GM18861 (cell line): ENCODE results near the gene FEM1B.

Experiments
- ATAC-seq: cut with Tn5 transposase; IDR thresholded peaks from one replicate; pipeline ENCODE4 v1.9.1; 2021; ENCODE audit not compliant: unreplicated experiment

FEM1B gene

DNA sequence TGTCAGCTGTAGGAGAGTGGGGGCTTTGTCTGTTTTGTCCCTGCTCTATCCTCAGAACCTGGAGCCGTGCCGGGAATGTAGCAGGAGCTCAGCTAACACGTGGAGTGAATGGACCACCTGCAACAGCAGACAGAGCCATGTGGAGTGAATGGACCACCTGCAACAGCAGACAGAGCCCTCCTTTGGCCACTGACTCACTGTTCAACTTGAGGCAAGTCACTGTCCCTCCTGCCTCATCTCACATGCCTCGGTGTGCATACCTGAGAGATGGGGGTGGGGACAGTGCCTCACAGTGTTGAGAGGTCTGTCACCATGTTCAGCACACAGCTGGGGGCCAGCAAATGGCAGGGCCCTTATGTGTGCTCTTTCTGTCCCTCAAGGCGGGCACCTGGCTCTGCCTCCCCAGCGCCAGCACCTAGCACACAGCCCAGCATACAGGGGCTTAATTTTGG lies 27.9 kb downstream of the FEM1B start:
- ATAC-seq = no peak

DNA sequence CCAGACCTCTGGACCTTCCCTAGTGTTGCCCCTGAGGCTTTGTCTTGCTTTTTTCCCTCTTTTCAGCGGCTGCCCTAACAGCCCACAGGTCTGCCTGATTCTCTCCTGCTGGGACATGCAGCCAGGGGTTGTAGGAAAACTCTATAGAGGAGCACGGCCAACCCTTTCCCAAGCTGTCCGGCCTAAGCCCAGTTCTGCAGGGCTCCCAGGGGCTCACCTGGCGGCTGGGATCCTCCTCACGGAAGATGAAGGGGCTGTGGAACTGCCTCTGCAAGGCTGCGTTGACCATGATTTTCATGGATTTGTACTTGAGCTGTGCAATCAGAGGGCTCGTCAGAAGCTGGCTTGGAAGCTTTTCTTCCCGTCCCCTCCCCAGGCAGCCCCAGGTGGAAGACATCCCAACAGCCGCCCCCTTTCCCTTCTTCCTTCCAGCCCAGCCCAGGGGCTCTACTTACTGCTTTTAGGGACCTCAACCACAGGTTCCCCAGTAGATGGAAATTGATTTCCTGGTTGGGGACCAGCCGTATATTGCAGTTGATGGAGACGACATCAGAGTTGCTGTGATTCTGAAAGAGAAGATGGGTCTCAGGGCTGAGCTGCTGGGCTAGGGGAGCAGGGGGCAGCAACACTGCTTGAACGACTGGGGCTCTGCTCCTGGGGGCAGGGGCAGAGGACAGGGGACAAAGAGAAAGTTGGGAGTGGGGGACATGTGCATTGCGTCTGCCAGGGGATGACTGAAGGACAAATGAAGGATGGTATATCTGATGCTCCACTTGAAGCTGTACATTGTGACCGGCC lies 29.8 kb downstream of the FEM1B start:
- no peak for ATAC-seq

DNA sequence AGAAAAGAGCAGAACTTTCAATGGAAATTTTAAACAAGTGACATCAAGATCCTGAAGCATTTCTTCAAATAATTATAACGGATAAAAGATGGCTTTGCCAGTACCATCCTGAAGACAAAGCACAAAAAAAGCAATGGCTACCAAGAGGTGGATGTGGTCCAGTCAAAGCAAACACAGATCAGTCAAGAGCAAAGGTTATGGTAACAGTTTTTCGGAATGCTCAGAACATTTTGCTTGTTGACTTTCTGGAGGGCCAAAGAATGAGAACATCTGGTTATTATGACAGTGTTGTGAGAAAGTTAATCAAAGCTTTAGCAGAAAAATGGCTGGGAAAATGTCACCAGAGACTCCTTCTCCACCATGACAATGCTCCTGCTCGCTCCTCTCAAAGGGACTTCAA lies 31.5 kb downstream of the FEM1B start:
- no peak for ATAC-seq

DNA sequence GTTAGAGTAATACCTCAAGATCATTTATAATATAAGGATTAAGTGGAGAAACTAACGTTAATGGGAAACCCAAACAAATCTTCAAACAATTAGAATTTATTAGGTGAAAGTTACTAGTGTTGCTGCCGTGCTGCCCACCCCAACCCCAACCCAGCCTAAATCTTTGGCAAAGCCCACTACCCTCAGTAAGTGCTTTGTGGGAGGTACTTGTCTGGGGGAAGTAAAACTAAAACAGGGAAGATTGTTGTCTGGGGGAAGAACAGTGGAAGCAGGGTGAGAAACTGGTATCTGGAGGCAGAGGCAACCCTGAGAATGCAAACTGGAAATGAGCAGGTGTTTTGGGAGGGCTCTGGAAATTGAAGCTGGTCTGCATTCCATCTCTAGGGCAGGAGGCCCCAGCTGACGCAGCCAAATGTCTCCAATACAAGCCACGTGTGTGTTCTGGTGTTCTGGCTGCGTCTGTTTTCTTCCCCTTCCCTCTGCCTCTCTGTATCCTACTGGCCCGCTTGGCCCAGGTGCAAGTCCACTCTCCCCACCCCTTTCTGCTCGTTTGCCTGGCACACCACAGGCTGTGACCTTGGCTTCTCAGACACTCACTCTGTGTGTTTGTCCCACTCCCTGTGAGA lies 32.7 kb downstream of the FEM1B start:
- ATAC-seq = no peak

DNA sequence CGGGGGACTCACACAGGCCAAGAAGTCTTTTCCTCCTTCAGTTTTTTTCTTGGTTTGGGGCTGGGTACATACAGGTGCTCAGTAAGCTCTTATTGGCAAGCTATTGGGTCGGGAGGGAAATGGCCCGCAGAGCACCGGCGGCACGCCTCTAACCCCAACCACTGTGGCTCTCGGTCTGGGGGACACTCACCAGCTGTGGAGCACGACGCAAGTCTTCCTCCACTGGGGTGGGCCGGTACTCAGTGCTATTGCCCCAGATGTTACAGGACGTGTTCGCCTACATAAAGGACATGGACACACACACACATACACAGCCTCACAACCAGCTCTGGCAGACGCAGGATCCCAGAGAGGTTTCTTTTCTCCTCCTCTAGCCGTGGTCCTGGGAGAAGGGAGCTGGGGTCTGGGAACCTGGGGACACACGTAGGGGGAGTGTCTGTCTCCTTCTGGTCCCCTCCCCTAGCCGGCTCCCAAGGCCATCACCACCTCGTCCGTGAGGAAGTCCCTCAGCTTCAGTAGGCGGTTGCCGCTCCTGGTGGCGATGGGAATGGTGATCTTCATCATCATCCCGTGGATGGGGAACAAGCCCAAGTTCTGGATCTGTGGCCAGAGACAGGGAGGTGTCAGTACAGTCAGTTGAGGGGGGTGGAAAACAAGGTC lies 33.4 kb downstream of the FEM1B start:
- no peak for ATAC-seq

DNA sequence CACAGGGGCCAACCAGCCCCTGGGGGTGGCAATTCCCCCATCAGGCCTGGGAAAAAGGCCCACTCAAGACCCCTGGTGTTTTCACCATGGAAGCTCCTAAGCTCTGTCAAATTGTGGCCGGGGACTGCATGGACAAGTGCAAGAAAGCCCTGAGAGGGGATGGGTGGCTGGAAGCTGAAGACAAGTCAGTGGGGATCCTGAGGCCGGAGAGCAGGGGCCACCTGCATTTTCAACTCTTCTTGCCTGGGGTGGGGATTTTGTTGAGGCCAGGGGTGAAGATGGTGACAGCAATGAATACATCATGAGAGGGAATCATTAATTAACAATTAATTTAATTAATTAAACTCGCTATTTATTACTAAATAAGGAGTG lies 33.9 kb downstream of the FEM1B start:
- no peak for ATAC-seq

DNA sequence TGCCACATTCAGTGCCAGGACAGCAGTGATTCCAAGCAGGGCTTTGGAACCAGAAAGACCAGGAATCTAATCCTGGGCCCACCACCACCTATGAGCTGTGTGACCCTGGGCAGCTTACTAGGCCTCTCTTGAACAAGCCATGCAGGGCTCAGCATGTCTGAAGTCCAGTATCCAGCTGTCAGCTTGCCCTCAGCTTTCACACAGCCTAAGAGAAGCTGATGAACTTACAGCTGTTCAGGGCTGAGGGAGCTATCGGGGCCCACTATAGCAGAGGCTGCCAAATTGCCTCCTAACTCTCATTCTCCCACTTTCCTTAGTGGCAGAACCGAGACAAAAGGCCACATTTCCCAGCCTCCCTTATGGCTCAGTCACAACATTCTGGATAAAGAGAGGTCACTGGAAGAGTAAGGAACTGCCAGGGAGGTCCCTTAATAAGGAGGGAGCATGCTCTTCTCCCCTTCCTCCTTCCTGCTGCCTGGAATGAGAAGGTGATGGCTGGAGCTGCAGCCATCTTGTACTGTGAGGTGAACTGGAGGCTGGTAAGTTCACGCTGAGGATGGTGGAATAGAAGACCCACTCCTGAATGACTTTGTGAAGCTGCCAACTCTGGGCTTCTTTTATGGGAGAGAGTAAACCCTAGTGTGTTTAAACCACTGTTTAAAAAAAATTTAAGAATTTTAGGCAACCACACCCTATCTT lies 34.5 kb downstream of the FEM1B start:
- no peak for ATAC-seq

DNA sequence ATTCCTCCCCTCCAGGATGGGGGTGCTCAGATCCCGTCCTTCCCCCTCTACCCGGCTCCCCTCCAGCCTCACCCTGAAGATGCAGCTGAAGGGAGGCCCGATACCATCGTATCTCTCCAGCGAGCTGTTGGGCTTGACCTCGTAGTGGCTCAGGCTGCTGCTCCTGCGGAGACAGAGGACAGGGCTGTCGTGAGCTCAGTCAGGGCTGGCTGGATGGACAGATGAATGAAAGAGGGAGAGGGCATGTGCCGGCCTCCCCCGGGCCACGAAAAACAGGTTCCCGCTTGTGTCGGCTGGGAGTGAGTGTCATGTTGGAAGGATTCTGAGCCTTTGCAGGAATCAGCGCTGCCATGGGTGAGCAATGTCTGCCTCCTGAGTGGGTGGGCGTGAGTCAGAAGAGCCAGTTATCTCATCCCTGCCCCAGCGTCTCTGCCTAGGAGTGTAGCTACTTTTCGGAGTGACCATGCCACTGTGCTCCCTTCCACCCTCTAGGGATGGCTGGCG lies 35.2 kb downstream of the FEM1B start:
- ATAC-seq = no peak

DNA sequence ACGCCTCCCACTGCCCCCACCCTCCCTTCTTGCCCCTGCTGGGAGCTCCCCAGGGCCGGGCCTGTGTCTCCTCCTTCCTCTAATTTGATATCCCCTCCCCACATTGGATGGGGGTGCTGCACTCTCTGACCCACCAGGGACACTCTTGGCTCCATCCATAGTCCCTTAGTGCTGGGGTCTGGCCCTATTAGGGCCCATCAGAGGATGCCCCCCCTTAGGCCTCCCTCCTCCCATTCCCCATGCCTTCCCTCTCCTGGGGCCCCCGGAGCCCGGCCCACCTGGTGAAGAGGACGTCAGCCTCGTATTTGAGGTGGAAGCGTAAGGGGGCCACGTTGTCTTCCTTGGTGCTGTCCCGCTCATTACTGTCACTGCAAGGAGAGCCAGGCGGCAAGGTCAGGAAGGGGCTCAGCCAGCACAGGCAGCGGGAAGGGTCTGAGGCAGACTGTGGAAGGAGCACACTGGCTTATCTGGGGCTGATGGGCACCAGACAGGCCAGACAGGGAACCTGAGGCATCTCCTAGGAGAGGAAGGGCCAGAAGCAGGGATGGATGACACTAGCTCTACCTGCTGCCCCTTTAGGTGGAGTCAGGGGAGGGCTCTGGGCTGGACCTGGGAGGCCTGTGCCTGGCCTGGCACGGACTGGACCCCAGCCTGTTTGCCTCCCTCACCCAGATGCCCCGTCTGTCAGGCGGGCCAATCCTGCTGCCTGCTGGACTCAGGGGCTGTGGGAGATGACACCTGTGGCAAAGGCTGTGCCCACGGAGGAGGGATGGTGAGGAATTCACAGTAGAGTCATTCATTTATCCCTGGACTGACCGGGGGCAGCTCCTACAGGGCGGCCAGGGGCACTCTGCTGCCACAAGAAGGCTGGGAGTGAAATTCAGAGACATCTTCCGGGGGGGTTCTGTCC lies 36.2 kb downstream of the FEM1B start:
- ATAC-seq = no peak

DNA sequence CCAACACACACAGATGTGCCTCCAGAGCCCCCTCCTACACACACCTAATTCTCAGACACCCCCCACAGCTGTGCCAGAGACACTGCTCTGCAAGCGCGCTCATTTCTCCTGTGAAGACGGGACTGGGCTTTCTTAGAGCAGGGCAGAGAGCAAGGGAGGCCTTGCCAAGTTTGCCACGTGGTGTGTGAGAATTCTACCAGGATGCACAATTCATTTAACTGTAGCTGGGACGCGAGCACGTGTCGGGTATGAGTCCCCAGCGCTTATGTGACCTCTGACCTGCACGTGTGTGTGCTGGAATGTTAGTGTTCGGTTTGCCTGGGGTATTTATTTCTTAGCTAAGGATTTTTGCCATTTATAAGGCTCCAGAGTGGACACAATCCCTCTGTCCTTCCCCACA lies 37.0 kb downstream of the FEM1B start:
- no peak for ATAC-seq

DNA sequence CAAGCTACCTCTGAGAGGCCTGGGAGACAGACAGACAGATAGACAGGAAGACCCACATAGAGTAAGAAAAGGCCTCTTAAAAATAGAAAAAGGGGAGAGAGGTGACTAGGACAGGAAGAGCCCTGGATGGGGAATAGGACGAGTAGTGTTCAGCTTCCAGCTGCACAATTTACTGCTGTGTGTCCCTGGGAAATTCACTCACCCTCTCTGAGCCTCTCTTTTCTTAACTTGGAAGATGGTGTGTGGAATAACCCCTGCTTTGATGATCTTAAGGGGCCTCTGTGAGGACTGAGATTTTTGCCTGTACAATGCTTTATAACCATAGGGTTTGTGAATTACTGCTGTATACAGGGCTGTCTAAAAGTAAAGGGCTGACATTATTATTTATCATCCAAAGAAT lies 37.5 kb downstream of the FEM1B start:
- no peak for ATAC-seq

DNA sequence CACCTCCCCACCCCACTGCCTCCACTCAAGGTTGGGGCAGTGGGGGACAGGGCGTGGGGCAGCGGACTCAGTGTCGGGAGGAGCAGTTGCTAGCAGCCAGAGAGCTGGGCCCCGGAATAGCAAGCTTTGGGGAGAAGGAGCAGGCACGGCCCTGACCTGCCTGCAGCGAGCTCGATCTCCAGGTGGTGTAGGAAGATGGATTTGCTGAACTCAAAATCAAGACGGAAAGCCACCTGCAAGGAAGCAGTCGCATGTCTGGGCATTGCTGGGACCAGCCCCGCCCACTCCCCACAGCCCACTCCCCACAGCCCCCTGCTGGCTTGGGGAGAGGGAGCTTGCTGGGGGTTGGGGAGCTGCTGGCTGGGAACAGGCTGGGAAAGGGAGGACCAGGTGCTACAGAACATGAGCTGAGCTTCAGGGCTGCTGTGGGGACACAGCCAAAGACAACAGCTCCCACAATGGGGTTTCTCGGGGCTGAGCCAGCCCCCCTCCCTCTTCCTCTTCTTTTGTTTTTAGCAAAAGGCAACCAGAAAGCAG lies 38.0 kb downstream of the FEM1B start:
- no peak for ATAC-seq

DNA sequence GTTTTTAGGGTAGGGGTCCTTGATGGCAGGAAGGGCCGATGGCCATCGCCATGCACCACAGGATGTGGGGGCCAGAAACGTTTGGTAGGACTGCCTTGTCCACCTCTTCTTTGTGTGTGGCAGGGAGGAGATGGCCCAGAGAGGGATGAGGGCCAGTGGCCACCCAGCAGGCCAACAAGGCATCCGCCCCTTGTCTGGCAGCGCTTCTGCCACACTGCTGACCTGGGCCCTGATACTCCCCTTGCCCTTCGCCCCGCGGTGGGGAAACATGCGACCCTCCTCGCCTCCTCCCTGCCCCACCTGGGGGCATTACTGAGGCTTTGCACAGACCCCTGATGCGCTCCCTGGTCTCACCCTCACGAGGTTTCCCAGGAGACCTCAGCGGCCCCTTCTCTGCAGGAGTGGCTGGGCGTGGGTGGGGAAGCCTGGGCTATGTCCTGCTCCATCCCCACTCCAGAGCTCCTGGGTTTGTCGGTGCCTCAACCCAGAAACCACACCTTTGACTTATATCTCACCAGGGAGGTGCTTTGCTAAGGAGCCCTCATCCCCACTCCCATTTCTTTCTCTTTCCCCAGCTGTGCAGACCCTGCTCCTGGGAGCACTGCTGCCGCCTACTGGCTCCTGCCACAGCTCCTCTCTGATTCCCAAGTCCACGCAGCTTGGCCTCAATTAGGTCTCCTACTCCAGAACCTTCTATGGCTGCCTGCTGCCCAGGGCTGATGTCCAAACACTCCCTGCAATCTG lies 38.7 kb downstream of the FEM1B start:
- ATAC-seq = no peak

DNA sequence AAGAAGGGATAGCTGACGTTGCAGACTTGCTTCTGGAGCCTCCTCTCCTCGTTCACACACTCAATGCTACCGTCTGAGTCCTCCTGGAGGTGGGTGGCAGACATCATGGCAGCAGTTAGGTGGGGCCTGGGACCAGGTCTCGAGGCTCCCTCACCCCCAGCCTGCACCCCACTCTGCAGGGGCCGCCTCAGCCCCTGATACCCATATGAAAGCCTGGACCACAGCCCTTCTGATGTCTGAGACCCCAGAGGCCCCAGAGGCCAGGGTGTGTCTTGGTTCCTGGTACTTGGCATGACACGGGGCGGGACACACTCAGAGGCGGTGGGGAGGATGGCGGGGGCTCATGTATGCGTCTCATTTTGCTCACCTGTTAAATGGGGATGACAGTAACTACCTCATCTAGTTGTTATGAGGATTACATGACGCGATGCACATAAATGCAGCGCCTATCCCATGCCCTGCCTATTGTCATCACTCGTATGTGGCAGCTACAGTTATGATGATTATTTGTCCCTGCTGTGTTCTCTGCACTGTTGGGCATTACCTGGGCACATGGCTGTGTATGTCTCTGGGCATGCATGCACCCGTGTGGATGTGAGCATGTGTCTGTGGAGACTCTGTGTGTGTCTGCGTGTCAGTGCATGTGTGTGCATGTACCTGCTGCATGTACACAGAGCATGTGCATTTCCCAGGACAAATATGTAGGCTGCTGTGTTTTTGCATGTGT lies 39.9 kb downstream of the FEM1B start:
- ATAC-seq = no peak

DNA sequence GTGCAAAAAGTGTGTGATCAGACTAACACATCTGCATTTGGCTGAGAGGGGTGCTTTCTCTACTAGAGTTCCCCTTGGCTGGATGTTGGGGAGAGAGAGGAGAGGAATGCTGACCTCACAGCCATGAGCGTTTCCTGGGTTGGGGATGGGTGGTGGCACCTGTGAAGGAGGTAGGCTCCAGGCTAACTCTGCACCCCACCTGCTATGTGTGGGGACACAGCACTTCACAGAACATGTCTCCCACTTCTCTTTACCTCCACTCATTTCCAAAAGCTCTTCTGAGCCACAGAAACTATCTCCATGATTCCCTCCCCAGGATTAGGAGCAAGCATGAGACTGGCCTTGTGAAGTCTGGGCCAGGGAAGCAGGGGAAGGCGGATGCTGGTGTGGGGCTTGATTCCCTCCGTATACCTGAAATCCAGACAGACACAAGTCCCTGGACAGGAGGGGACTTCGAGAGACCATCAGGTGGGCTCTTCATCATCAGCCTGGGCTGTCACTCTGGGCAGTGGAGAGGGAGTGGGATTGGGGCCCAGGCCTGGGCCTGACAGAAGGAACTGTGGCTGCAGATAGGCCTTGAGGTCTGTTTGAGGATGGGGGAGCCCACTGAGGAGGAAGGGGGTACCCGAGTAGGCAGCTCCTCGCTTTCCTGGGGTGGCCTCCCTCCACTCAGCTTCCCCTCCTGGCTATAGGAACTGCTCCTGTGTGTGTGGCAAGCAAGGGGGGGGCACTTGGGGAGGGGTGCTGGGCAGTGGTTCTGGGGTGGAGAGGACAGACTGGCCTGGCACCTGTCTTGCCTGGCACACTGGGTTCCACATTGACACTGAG lies 40.7 kb downstream of the FEM1B start:
- ATAC-seq = no peak

DNA sequence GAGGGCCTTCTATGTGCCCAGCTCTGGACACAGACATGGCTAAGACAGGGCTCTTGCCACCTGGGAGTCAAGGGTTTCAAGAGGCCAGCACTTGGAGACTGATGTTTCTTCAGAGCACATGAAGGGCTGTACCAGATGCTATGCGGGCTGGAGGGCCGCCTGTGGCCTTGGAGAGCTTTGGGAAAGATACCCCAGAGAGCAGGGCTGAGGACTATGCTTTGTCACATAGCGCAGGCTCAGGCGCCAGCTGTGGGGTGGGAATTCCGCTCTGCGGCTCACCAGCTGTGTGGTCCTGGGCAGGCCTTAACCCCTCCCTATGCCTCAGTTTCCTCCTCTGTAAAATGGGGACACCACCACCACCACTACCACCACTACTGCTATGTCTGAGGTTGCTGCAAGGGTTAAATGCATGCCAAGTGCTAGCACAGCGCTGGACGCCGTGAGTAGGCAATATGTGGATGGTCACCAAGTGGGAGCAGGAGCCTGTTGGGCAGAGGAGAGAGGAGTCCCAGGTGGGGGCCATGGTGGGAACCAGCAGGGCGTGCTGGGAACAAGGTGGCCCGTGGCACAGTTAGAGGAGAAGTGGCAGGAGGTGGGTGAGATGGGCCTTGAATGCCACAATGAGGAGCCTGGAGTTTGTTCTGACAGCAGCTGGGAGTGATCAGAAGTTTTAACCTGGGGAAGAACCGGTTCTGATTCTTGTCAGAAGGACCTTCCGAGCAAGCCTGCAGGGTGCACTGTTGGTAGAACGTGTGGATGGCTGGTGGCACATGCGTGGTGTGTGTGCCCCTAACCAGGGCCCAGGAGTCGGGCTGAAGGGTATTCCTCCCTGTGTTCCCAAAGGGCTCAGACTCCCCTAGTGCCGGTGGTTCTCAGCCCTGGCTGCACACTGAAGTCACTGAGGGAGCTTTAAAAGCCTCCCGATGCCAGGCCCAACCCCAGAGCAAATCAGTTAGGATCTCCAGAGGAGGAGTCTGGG lies 41.7 kb downstream of the FEM1B start:
- ATAC-seq = no peak

DNA sequence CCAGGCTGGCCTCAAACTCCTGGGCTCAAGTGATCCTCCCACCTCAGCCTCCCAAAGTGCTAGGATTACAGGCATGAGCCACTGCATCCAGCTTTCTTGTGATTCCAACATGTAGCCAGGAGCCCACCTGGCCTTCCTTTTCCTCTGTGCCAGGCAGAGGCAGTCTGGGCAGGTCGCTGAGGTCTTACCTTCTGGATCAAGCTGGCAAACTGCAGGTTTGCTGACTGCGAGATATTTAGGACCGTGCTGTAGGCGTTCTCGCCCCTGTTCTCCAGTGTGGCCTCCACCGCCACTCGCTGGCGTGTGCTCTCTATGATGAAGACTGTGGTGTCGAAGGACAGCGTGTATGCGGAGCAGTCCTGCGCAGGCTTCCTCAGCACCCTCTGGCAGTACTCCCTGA lies 42.5 kb downstream of the FEM1B start:
- no peak for ATAC-seq
